ENCODE data around the gene ZNF394. TPM values are rescaled to one million over a fixed set of nuclear protein-coding genes. Genes with fewer than 3 reads are reported as not detected.
A peak's percentile ranks its signal among the peaks of the same experiment; 100 is the strongest.
"Not testable (repeated sequence)": the region's sequence is repeated elsewhere in the genome, so short reads cannot be mapped to it uniquely, and the experiment has no call there.

The ZNF394 gene
- total RNA-seq, 1 donor from 2014 or later, result 38.7 TPM

DNA sequence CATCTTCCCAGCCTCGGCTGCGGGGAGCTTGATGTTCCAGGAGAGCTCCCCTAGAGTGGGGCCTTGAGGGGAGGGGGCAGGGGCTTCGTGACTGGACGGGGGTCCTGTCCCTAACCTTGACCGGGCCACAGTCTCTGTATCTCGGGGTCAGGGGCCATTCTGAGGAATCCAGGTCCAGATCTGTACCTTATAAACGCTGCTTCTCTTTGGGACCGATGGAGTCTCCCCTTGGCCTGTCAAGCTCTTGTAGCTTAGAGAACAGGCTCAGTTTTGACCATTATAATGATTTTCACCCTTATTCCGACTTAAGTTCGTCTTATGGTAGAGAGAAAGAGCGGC, 5.2 kb upstream of the ZNF394 start:
- Mint-ChIP-seq H3K4me3 (peak overlapping the region; percentile 91), H3K36me3 (ENCODE audit: low read depth) (peaks cover 15% of the 10 kb centered on the region), H3K4me1 (peaks cover 23% of the 10 kb centered on the region), H3K27ac (peak overlapping the region; percentile 95), H3K27me3 (no peaks in the 10 kb centered on the region), H3K9me3 (no peaks in the 10 kb centered on the region)
- intact Hi-C loops (cut with micrococcal nuclease), result loop anchor here (1.0 to 2.0 kb wide), 3 partner anchors 66 to 414 kb away; partner anchors contain the start of genes CPSF4, PTCD1, TRIM4 and ZSCAN25
- DNase-seq, result no peak

DNA sequence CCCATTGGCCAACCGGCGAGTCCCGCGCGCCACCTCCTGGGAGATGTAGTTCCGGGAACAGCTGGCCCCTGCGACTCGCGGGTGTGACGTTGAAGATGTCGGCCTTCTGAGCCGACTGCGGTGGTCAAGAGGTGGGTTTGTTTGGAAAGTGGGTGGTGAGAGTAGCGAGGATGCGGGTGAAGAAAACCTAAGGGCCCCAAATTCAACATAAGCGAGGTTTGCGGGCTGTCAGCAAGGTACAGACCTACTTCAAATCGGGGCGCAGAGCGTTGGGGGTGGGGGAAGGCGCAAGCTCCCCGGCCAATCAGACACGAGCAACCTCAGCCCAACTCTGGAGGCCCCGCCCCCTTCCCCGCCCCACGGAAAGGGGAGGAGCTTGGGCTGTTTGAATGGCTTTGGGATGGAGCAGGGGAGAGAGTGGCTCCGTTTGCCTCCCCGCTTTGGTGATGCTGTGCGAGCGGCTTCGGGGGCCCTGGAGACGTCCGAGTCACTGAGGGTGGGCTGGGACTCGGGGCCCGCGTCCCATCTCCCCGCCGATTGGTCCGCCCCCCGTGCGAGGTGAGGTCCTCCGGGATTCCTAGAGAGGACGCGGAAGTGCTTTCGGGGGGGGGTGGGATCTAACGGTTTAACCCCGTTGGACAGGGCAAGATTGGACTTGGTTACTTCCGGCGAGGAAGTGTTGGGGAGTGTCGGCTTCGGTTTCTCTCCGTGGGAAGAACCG, 4.7 kb upstream of the ZNF394 start, which contains the start of gene ZKSCAN5:
Gene ZKSCAN5, plus strand, starts transcription at position 60 of the 721 bp plus-strand sequence. CDS start 1,383 bp downstream, outside the sequence.
- peaks cover 19% of the 10 kb centered on the region for H3K36me3 Mint-ChIP-seq (ENCODE audit: low read depth)
- peak within 1 kb of the TSS; percentile 91 for H3K4me3 Mint-ChIP-seq

DNA sequence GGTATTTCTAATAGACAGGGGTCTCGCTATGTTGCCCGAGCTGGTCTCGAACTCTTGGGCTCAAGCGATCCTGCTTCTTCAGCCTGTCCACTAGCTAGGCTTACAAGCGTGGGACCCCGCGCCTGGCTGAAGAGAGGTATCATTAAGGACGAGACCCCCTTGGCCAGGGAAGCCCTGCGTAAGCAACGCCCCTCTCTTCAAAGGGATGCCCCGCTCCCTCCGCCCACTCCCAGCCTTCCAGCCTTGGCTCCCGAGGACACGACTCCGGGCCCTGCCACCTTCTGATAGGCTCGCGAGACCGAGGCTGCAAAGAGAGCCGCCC, 4.2 kb upstream of the ZNF394 start:
- Mint-ChIP-seq H3K4me3 (peak overlapping the region; percentile 91), H3K36me3 (ENCODE audit: low read depth) (peaks cover 20% of the 10 kb centered on the region), H3K27ac (peak overlapping the region; percentile 95), H3K27me3 (no peaks in the 10 kb centered on the region), H3K9me3 (no peaks in the 10 kb centered on the region), H3K4me1 (peaks cover 23% of the 10 kb centered on the region)
- DNase-seq, result no peak
- intact Hi-C loops (cut with micrococcal nuclease), result loop anchor here (1.0 to 2.0 kb wide), 5 partner anchors 32 to 113 kb away; partner anchors contain the start of genes CPSF4, FAM200A, PTCD1 and ZNF655

More for the DNA sequence above, 4.7 kb upstream of the ZNF394 start, which contains the start of gene ZKSCAN5:
- H3K9me3 Mint-ChIP-seq, result no peaks in the 10 kb centered on the region
- no peaks in the 10 kb centered on the region for H3K27me3 Mint-ChIP-seq
- peaks cover 23% of the 10 kb centered on the region for H3K4me1 Mint-ChIP-seq
- intact Hi-C loops (cut with micrococcal nuclease), result loop anchor here (1.0 to 2.0 kb wide), 6 partner anchors 32 to 415 kb away; partner anchors contain the start of genes CPSF4, FAM200A, PTCD1 and TRIM4
- H3K27ac Mint-ChIP-seq, result peak within 1 kb of the TSS; percentile 95
- DNase-seq, result peak; percentile 99

GRCh38 chr7:99501236-99501635, 1.2 kb upstream of the ZNF394 start:
- peaks cover 36% of the 10 kb centered on the region for H3K36me3 Mint-ChIP-seq (ENCODE audit: low read depth)
- intact Hi-C loops (cut with micrococcal nuclease); DNase-seq; H3K9me3 Mint-ChIP-seq; H3K27me3 Mint-ChIP-seq: not testable (repeated sequence)
- H3K4me3 Mint-ChIP-seq, result peak overlapping the region; percentile 97
- H3K27ac Mint-ChIP-seq, result peak overlapping the region; percentile 53
- H3K4me1 Mint-ChIP-seq, result peaks cover 26% of the 10 kb centered on the region

- Mint-ChIP-seq H3K27me3 (no peaks in the 10 kb centered on the region), H3K36me3 (ENCODE audit: low read depth) (peaks cover 42% of the 10 kb centered on the region), H3K9me3 (peaks cover 6% of the 10 kb centered on the region), H3K27ac (peak overlapping the region; percentile 99), H3K4me1 (peaks cover 21% of the 10 kb centered on the region), H3K4me3 (peak overlapping the region; percentile 97)
- intact Hi-C loops (cut with micrococcal nuclease), result loop anchor here (1.0 kb wide), 2 partner anchors 28 to 52 kb away; partner anchors contain the start of genes FAM200A and ZNF789
- DNase-seq, result no peak
Observed at GRCh38 chr7:99500637-99501009, 542 bp upstream of the ZNF394 start.

- Mint-ChIP-seq H3K9me3 (peaks cover 6% of the 10 kb centered on the region), H3K4me1 (peaks cover 18% of the 10 kb centered on the region), H3K27me3 (no peaks in the 10 kb centered on the region), H3K4me3 (peak overlapping the region; percentile 97), H3K27ac (peak overlapping the region; percentile 99), H3K36me3 (ENCODE audit: low read depth) (peaks cover 54% of the 10 kb centered on the region)
- no peak for DNase-seq
- intact Hi-C loops (cut with micrococcal nuclease), result no loop called here
Observed at GRCh38 chr7:99499371-99499720, 735 bp downstream of the ZNF394 start.

DNA sequence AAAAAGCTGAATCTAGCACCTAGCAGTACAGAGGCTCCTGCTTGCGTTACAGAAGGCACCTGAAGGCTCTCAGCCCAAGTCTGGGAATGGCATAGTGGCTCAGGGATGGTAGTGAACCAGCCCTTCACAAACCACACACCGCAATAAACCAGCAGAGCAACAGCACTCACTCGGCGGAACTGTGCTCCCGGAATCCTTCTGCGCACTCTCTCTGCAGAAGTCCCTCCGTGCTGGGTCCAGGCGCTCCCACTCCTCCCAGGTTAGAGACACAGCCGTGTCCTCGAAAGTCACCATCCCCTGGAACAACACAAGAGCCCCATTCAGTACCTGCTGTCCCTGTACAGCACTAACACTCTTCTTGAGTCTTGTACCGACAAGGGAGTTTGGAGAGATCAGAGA, 1.5 kb downstream of the ZNF394 start:
- H3K36me3 Mint-ChIP-seq (ENCODE audit: low read depth), result peaks cover 62% of the 10 kb centered on the region
- peak overlapping the region; percentile 97 for H3K4me3 Mint-ChIP-seq
- no peak for DNase-seq
- H3K4me1 Mint-ChIP-seq, result peaks cover 18% of the 10 kb centered on the region
- H3K9me3 Mint-ChIP-seq, result peaks cover 6% of the 10 kb centered on the region
- intact Hi-C loops (cut with micrococcal nuclease), result no loop called here
- peak overlapping the region; percentile 99 for H3K27ac Mint-ChIP-seq
- H3K27me3 Mint-ChIP-seq, result no peaks in the 10 kb centered on the region

DNA sequence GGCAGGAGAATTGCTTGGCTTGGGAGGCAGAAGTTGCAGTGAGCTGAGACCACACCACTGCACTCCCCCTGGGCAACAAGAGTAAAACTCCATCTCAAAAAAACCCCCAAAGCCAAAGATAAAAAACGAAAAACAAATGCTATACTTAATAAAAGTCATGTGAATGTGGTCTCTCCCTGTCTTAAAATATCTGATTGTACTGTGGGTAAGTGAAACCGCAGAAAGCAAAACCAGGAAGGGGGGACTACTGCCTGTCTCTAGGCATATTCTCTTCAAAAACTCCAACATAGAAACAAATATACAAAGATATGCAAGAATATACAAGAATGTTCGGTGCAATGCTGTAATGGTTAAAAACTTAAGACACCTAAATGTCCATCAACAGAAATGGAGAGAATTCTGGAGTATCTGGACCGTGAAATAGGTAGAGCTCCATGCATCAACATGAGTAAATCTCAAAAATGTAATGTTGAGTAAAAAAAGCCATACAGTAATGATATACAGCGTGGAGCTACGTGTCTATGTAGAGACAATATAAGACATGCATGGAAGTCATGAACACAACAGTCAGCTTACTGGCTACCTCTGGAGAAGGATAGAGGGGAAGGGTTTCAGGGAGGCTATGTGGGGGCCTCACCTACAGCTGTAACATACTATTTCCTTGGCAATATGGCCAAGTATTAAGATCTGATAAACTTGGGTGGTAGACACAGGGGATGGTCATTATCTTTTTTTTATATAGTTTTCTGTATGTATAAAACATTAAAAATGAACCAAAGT, 2.1 kb downstream of the ZNF394 start:
- Mint-ChIP-seq H3K4me3 (peak overlapping the region; percentile 97), H3K4me1 (peaks cover 18% of the 10 kb centered on the region), H3K36me3 (ENCODE audit: low read depth) (peaks cover 68% of the 10 kb centered on the region), H3K27ac (peak overlapping the region; percentile 43), H3K27me3 (no peaks in the 10 kb centered on the region), H3K9me3 (peaks cover 6% of the 10 kb centered on the region)
- no peak for DNase-seq
- intact Hi-C loops (cut with micrococcal nuclease), result no loop called here

- Mint-ChIP-seq H3K4me1 (peaks cover 11% of the 10 kb centered on the region), H3K9me3 (peaks cover 6% of the 10 kb centered on the region), H3K27ac (no peak overlapping the region), H3K27me3 (no peaks in the 10 kb centered on the region), H3K36me3 (ENCODE audit: low read depth) (peaks cover 85% of the 10 kb centered on the region), H3K4me3 (no peak overlapping the region)
- intact Hi-C loops (cut with micrococcal nuclease), result no loop called here
- no peak for DNase-seq
Observed at GRCh38 chr7:99493823-99494222, 6.3 kb downstream of the ZNF394 start.

DNA sequence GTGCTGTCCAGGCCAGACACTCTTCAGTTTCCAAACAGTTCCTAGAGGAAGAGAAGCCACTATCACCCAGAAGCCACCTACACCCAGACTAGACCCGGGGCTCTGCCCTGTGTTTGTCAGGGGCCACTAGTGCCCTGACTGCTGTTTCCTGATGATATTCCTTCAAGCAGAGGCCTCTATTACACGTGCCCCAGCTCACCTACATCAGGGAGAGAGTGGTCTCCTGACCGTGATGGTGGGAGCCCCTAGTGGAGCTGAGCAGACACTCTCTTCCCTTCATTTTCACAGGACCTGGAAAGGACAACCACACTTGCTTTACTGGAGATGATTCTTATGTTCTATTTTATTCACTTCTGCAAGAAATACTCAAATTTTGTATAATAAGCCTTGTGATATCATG, 9.2 kb downstream of the ZNF394 start:
- Mint-ChIP-seq H3K4me3 (no peak overlapping the region), H3K9me3 (no peaks in the 10 kb centered on the region), H3K27me3 (no peaks in the 10 kb centered on the region), H3K4me1 (no peaks in the 10 kb centered on the region), H3K27ac (no peak overlapping the region), H3K36me3 (ENCODE audit: low read depth) (peaks cover 84% of the 10 kb centered on the region)
- intact Hi-C loops (cut with micrococcal nuclease), result no loop called here
- DNase-seq, result no peak

DNA sequence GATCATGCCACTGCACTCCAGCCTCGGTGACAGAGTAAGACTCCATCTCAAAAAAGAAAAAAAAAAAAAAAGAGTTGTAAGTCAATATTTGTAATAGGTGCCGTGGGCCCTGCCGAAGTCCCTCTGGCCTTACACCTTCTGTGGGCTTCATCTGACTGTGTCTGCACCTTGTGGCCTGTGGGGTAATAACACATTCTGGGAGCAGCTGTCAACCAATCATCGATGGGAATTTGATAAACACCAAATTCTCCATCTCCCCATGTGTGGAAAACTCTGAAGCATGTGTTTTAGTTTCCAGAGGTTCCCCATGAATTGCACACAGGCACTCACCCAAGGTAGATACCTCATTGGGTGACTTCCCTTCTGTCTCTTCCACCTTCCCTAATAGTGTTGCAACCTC, 10.8 kb downstream of the ZNF394 start:
- peaks cover 80% of the 10 kb centered on the region for H3K36me3 Mint-ChIP-seq (ENCODE audit: low read depth)
- no peak overlapping the region for H3K27ac Mint-ChIP-seq
- intact Hi-C loops (cut with micrococcal nuclease), result no loop called here
- H3K9me3 Mint-ChIP-seq, result no peaks in the 10 kb centered on the region
- no peak for DNase-seq
- H3K27me3 Mint-ChIP-seq, result no peaks in the 10 kb centered on the region
- H3K4me1 Mint-ChIP-seq, result no peaks in the 10 kb centered on the region
- no peak overlapping the region for H3K4me3 Mint-ChIP-seq

GRCh38 chr7:99485094-99485493, 15.0 kb downstream of the ZNF394 start:
- Mint-ChIP-seq H3K4me1 (no peaks in the 10 kb centered on the region), H3K4me3 (no peak overlapping the region), H3K9me3 (no peaks in the 10 kb centered on the region), H3K27ac (no peak overlapping the region), H3K27me3 (no peaks in the 10 kb centered on the region), H3K36me3 (ENCODE audit: low read depth) (peaks cover 64% of the 10 kb centered on the region)
- DNase-seq, result no peak
- intact Hi-C loops (cut with micrococcal nuclease), result no loop called here

GRCh38 chr7:99478464-99479440, 21.3 kb downstream of the ZNF394 start:
- H3K4me1 Mint-ChIP-seq, result peaks cover 28% of the 10 kb centered on the region
- H3K27ac Mint-ChIP-seq, result peak overlapping the region; percentile 70
- H3K9me3 Mint-ChIP-seq, result no peaks in the 10 kb centered on the region
- H3K36me3 Mint-ChIP-seq (ENCODE audit: low read depth), result peaks cover 41% of the 10 kb centered on the region
- peak overlapping the region; percentile 56 for H3K4me3 Mint-ChIP-seq
- H3K27me3 Mint-ChIP-seq, result no peaks in the 10 kb centered on the region
- no peak for DNase-seq
- intact Hi-C loops (cut with micrococcal nuclease), result loop anchor here (10.0 kb wide), 1 partner anchor 76 kb away; the partner anchor contains the start of genes FAM200A and ZNF655
